ENCODE results near the gene ARMH3.

- TF ChIP-seq CTCF (conservative IDR thresholded peaks at IDR 0.05 in 1 of 2, IDR thresholded peaks at IDR 0.05 in 1 of 2; ENCODE audit: extremely low read depth in 1 of 2, insufficient read depth in 1 of 2, low read depth in 1 of 2, low read length in 2 of 2) (no peak), EZH2 (IDR thresholded peaks at IDR 0.05; ENCODE audit: borderline replicate concordance, low read length) (no peak)
Measured at GRCh38 chr10:101919026-101919770, 136.8 kb downstream of the ARMH3 start.

All from mammary epithelial cell (primary cell).